Smooth muscle cell (in vitro differentiated cells): ENCODE data around the gene OGFOD1. TPM values are rescaled to one million over a fixed set of nuclear protein-coding genes. Genes with fewer than 3 reads are reported as not detected.

Experiments used
- DNase-seq: peaks from one replicate; lab custom pipeline; 2025; ENCODE audit not compliant: unreplicated experiment; lab: John Stamatoyannopoulos, UW
- H2AFZ ChIP-seq: fragments of 200-600 bp; sonication (generic); 2 replicates; pipeline ENCODE4 v1.6.0; 2016; ENCODE audit warnings: antibody characterized with exemption, low read depth, mild to moderate bottlenecking
- H3F3A ChIP-seq: fragments of 200-600 bp; sonication (generic); 2 replicates; pipeline ENCODE4 v1.6.0; 2017; ENCODE audit warnings: antibody characterized with exemption, low read depth
- H3K27ac ChIP-seq: fragments of 200-600 bp; sonication (generic); 2 replicates; pipeline ENCODE4 v1.5.1; 2016; ENCODE audit warnings: low read depth, mild to moderate bottlenecking
- H3K27me3 ChIP-seq: fragments of 200-600 bp; sonication (generic); 2 replicates; pipeline ENCODE4 v1.6.1; 2016; ENCODE audit warnings: low read depth, mild to moderate bottlenecking
- H3K36me3 ChIP-seq: fragments of 200-600 bp; sonication (generic); 2 replicates; pipeline ENCODE4 v1.5.1; 2016; ENCODE audit warnings: low read depth
- H3K4me1 ChIP-seq: fragments of 200-600 bp; sonication (generic); 2 replicates; pipeline ENCODE4 v1.5.1; 2016; ENCODE audit warnings: low read depth
- H3K4me2 ChIP-seq: fragments of 200-600 bp; sonication (generic); 2 replicates; pipeline ENCODE4 v1.6.0; 2016; ENCODE audit warnings: mild to moderate bottlenecking
- H3K4me3 ChIP-seq: fragments of 200-600 bp; sonication (generic); 2 replicates; pipeline ENCODE4 v1.5.1; 2016; ENCODE audit warnings: mild to moderate bottlenecking
- H3K79me2 ChIP-seq: fragments of 200-600 bp; sonication (generic); 2 replicates; pipeline ENCODE4 v1.6.0; 2016; ENCODE audit warnings: low read depth, mild to moderate bottlenecking
- H3K9ac ChIP-seq: fragments of 200-600 bp; sonication (generic); 2 replicates; pipeline ENCODE4 v1.6.0; 2016; ENCODE audit warnings: low read depth
- H3K9me3 ChIP-seq: fragments of 200-600 bp; sonication (generic); replicated peaks from 2 replicates; pipeline ENCODE4 v1.5.1; 2016; ENCODE audit warnings: low read depth
- H4K20me1 ChIP-seq: fragments of 200-600 bp; sonication (generic); 2 replicates; pipeline ENCODE4 v1.6.0; 2016; ENCODE audit warnings: low read depth
- CTCF ChIP-seq: fragments of 200-600 bp; sonication (generic); IDR thresholded peaks from 2 replicates; pipeline ENCODE4 v1.5.1; 2017; ENCODE audit warnings: borderline replicate concordance, mild to moderate bottlenecking, antibody characterized with exemption; ENCODE audit not compliant: insufficient read depth, poor library complexity, severe bottlenecking
- WGBS: methylation state at CpG from one replicate; pipeline ENCODE4 v1.1.7; 2016; ENCODE audit warnings: low lambda C conversion rate; 5-methylcytosine and 5-hydroxymethylcytosine counted together
- polyA plus RNA-seq: library from polyadenylated mRNA; unstranded; fragments of >200 nt; fragmentation: Nextera tagmentation; extraction: Ambion mirVana; gene quantifications from 2 replicates; pipeline ENCODE4 v1.2.1, GENCODE V29; 2016
- total RNA-seq: library from RNA; depleted of rRNA; stranded (reverse); fragments of >200 nt; gene quantifications from 2 replicates; pipeline ENCODE4 v1.2.3, GENCODE V29; 2014

OGFOD1 gene
- total and polyA plus RNA-seq, 2 experiments from 2014 or later, result 68.7 to 107 TPM

- Histone ChIP-seq H3K27me3 (no peaks in the 10 kb centered on the region), H3K79me2 (no peaks in the 10 kb centered on the region), H3K4me1 (peaks cover 4% of the 10 kb centered on the region), H4K20me1 (peaks cover 19% of the 10 kb centered on the region), H2AFZ (no peak overlapping the region), H3K36me3 (peaks cover 48% of the 10 kb centered on the region), H3K4me3 (no peak overlapping the region), H3K9me3 (no peaks in the 10 kb centered on the region), H3K9ac (no peak overlapping the region), H3K4me2 (no peak overlapping the region), H3F3A (peaks cover 3% of the 10 kb centered on the region), H3K27ac (no peak overlapping the region)
- no peak for TF ChIP-seq CTCF
- no peak for DNase-seq
- WGBS, result 97% methylated on average over 6 of the region's 6 CpGs
Measured at GRCh38 chr16:56463153-56463552, 11.8 kb downstream of the OGFOD1 start.

GRCh38 chr16:56466344-56466743 is 15.0 kb downstream of the OGFOD1 start:
- no peaks in the 10 kb centered on the region for H3K4me1 ChIP-seq
- H3K4me2 ChIP-seq, result no peak overlapping the region
- no peak overlapping the region for H2AFZ ChIP-seq
- no peak for DNase-seq
- no peaks in the 10 kb centered on the region for H3F3A ChIP-seq
- no peaks in the 10 kb centered on the region for H3K79me2 ChIP-seq
- peaks cover 36% of the 10 kb centered on the region for H3K36me3 ChIP-seq
- H3K27me3 ChIP-seq, result no peaks in the 10 kb centered on the region
- H3K27ac ChIP-seq, result no peak overlapping the region
- H4K20me1 ChIP-seq, result peaks cover 2% of the 10 kb centered on the region
- TF ChIP-seq CTCF, result no peak
- H3K9me3 ChIP-seq, result no peaks in the 10 kb centered on the region
- H3K4me3 ChIP-seq, result no peak overlapping the region
- WGBS, result 95% methylated on average over 2 of the region's 2 CpGs
- H3K9ac ChIP-seq, result no peak overlapping the region

GRCh38 chr16:56468800-56469199 is 17.4 kb downstream of the OGFOD1 start:
- Histone ChIP-seq H3K27me3 (no peaks in the 10 kb centered on the region), H3K9me3 (no peaks in the 10 kb centered on the region), H3K79me2 (no peaks in the 10 kb centered on the region), H3K4me1 (no peaks in the 10 kb centered on the region), H3K4me3 (no peak overlapping the region), H3K4me2 (no peak overlapping the region), H3K36me3 (peaks cover 51% of the 10 kb centered on the region), H3F3A (no peaks in the 10 kb centered on the region), H3K9ac (no peak overlapping the region), H3K27ac (no peak overlapping the region), H4K20me1 (no peaks in the 10 kb centered on the region), H2AFZ (no peak overlapping the region)
- no peak for DNase-seq
- TF ChIP-seq CTCF, result no peak

GRCh38 chr16:56469748-56470147 is 18.4 kb downstream of the OGFOD1 start:
- Histone ChIP-seq H2AFZ (no peak overlapping the region), H3K9ac (no peak overlapping the region), H3K27me3 (no peaks in the 10 kb centered on the region), H3K4me2 (no peak overlapping the region), H3K4me1 (no peaks in the 10 kb centered on the region), H3K4me3 (no peak overlapping the region), H3K9me3 (no peaks in the 10 kb centered on the region), H4K20me1 (no peaks in the 10 kb centered on the region), H3K36me3 (peaks cover 48% of the 10 kb centered on the region), H3F3A (no peaks in the 10 kb centered on the region), H3K27ac (peak overlapping the region; percentile 58), H3K79me2 (no peaks in the 10 kb centered on the region)
- WGBS, result 91% methylated on average over 7 of the region's 7 CpGs
- no peak for TF ChIP-seq CTCF
- no peak for DNase-seq
